Lung (tissue), 12 donors: ENCODE results near the gene SAFB2. TPM values are rescaled to one million over a fixed set of nuclear protein-coding genes. Genes with fewer than 3 reads are reported as not detected.

Experiments
- ATAC-seq: fragments of 200-7000 bp; cut with Tn5 transposase; one replicate; pipeline ENCODE4 v1.9.1; 2020; ENCODE audit warnings: moderate number of reproducible peaks; ENCODE audit not compliant: insufficient read depth, low FRiP score
- DNase-seq, 3 donors: peaks; one replicate each; pipeline ENCODE4 v3.0.0-alpha.2; 2013 to 2017
- H3K27ac ChIP-seq, 2 donors: one replicate each; pipeline ENCODE4 v1.5.1; 2013; ENCODE audit warnings: mild to moderate bottlenecking in 2 of 2, moderate library complexity in 2 of 2, control low read depth in 1 of 2, inconsistent platforms in 1 of 2, low read depth in 1 of 2, low read length in 1 of 2
- H3K27me3 ChIP-seq, 3 donors: one replicate each; pipeline ENCODE4 v1.5.1; 2013; ENCODE audit warnings: low read length in 2 of 3; ENCODE audit not compliant: control insufficient read depth in 3 of 3, insufficient read depth in 3 of 3
- H3K36me3 ChIP-seq, 4 donors: one replicate each; pipeline ENCODE4 v1.5.1; 2013; ENCODE audit warnings: low read length in 4 of 4, mild to moderate bottlenecking in 1 of 4, moderate library complexity in 1 of 4; ENCODE audit not compliant: control insufficient read depth in 4 of 4, insufficient read depth in 4 of 4
- H3K4me1 ChIP-seq, 5 donors: one replicate each; pipeline ENCODE4 v1.5.1; 2013; ENCODE audit warnings: low read length in 5 of 5, mild to moderate bottlenecking in 2 of 5, moderate library complexity in 1 of 5; ENCODE audit not compliant: control insufficient read depth in 5 of 5, insufficient read depth in 5 of 5
- H3K4me3 ChIP-seq: one replicate; pipeline ENCODE4 v1.5.1; 2013; ENCODE audit warnings: mild to moderate bottlenecking, control low read depth, moderate library complexity
- H3K9ac ChIP-seq, 2 donors: one replicate each; pipeline ENCODE4 v1.5.1; 2013; ENCODE audit warnings: low read length in 2 of 2, control low read depth in 1 of 2; ENCODE audit not compliant: insufficient read depth in 1 of 2
- H3K9me3 ChIP-seq, 4 donors: one replicate each; pipeline ENCODE4 v1.5.1; 2013; ENCODE audit warnings: low read length in 3 of 4, mild to moderate bottlenecking in 1 of 4, moderate library complexity in 1 of 4; ENCODE audit not compliant: control insufficient read depth in 4 of 4, insufficient read depth in 3 of 4
- CTCF ChIP-seq: IDR thresholded peaks from 2 replicates; pipeline ENCODE4 v1.5.1; 2012; ENCODE audit warnings: mild to moderate bottlenecking; ENCODE audit errors: control extremely low read depth, extremely low read depth
- WGBS, 2 donors: extraction: QIAGEN DNeasy Blood & Tissue Kit; methylation state at CpG; one replicate each; pipeline ENCODE4 v1.1.7; 2013; 5-methylcytosine and 5-hydroxymethylcytosine counted together
- polyA plus RNA-seq, 2 donors: library from polyadenylated mRNA; stranded (reverse); fragments of 200-250 nt; gene quantifications; one replicate each; pipeline ENCODE4 v1.2.1, GENCODE V29; 2013
- total RNA-seq, 2 donors: library from RNA; depleted of rRNA in 1 of 2; stranded (reverse); fragments of >200 nt in 1 of 2; gene quantifications; one replicate each; pipeline ENCODE4 v1.2.1, GENCODE V29; 2014 to 2021
- donor health status: control.
- donor health status: control.
- donor health status: Bipolar disorder and iron deficiency.
- donor health status: healthy.
- donor health status: DM: yes; HTN: yes; CAD: no.

Gene SAFB2
- total and polyA plus RNA-seq, 4 donors = 39.7 to 88.6 (median 68.5) TPM

GRCh38 chr19:5621311-5621944, 1.1 kb downstream of the SAFB2 start:
- Histone ChIP-seq H3K4me1 (peaks cover 2 to 37% (median 25%) of the 10 kb centered on the region in 5 donors), H3K4me3 (peak overlapping the region; percentile 91), H3K9me3 (no peaks in the 10 kb centered on the region), H3K36me3 (peaks cover 0 to 31% (median 20%) of the 10 kb centered on the region in 4 donors), H3K27me3 (no peaks in the 10 kb centered on the region), H3K27ac (peak overlapping the region; percentile 88 to 95), H3K9ac (peak overlapping the region; percentile 37 to 59)
- no peak for TF ChIP-seq CTCF
- WGBS, 2 donors = 35 to 59% methylated on average over 14 of the region's 14 CpGs
- no peak for ATAC-seq
- peak in 2 of 3 donors; percentile 9 to 10 for DNase-seq

GRCh38 chr19:5619946-5620345, 2.6 kb downstream of the SAFB2 start:
- peaks cover 11 to 37% (median 28%) of the 10 kb centered on the region in 4 donors for H3K36me3 ChIP-seq
- H3K4me1 ChIP-seq = peaks cover 2 to 22% (median 12%) of the 10 kb centered on the region in 5 donors
- TF ChIP-seq CTCF = no peak
- H3K9me3 ChIP-seq = no peaks in the 10 kb centered on the region
- no peak overlapping the region for H3K27ac ChIP-seq
- DNase-seq (no peak), ATAC-seq (no peak)
- H3K4me3 ChIP-seq = no peak overlapping the region
- WGBS, 2 donors = 74 to 83% methylated on average over 3 of the region's 3 CpGs
- peak overlapping the region in 1 of 2 donors; percentile 25 for H3K9ac ChIP-seq
- no peaks in the 10 kb centered on the region for H3K27me3 ChIP-seq

GRCh38 chr19:5618591-5618990, 4.0 kb downstream of the SAFB2 start:
- no peak for ATAC-seq
- no peak overlapping the region for H3K4me3 ChIP-seq
- no peak for DNase-seq
- H3K9me3 ChIP-seq = no peaks in the 10 kb centered on the region
- no peaks in the 10 kb centered on the region for H3K27me3 ChIP-seq
- 92 to 96% methylated on average over 9 of the region's 9 CpGs for WGBS, 2 donors
- no peak overlapping the region for H3K27ac ChIP-seq
- H3K4me1 ChIP-seq = peaks cover 2 to 19% (median 12%) of the 10 kb centered on the region in 5 donors
- no peak overlapping the region for H3K9ac ChIP-seq
- TF ChIP-seq CTCF = no peak
- peaks cover 20 to 46% (median 37%) of the 10 kb centered on the region in 4 donors for H3K36me3 ChIP-seq
